Sciatic nerve (tissue), 2 donors: ENCODE data around the gene GOLGA6L10. TPM values are rescaled to one million over a fixed set of nuclear protein-coding genes. Genes with fewer than 3 reads are reported as not detected.
"Not testable (repeated sequence)": the region's sequence is repeated elsewhere in the genome, so short reads cannot be mapped to it uniquely, and the experiment has no call there.

Experiments
- ATAC-seq: fragments of 200-7000 bp; cut with Tn5 transposase; one replicate; pipeline ENCODE4 v1.9.1; 2020; ENCODE audit warnings: mild to moderate bottlenecking, moderate library complexity
- DNase-seq: peaks from one replicate; pipeline ENCODE4 v3.0.0-alpha.2; 2020; ENCODE audit warnings: low spot score
- intact Hi-C: fragments of 100-400 bp; cut with DNase I; formaldehyde crosslinking; loops from one replicate; pipeline ENCODE4 v1.14.2; 2022
- total RNA-seq: library from RNA; stranded (reverse); fragmentation: NEBNext Ultra II Directional; extraction: Animal tissue kit (Norgen Biotek cat#: 25700); gene quantifications from one replicate; pipeline ENCODE4 v1.2.1, GENCODE V29; 2021
- donor health status: DM: no; HTN: no; CAD: no.
- donor health status: DM: no; HTN: no; CAD: no.

The GOLGA6L10 gene
- total RNA-seq, 1 donor from 2014 or later = 1.9 TPM

GRCh38 chr15:82347645-82348044, 1.6 kb downstream of the GOLGA6L10 start:
- DNase-seq, ATAC-seq, intact Hi-C loops: not testable (repeated sequence)

- intact Hi-C loops, DNase-seq, ATAC-seq: not testable (repeated sequence)
Observed at GRCh38 chr15:82345176-82345575, 4.1 kb downstream of the GOLGA6L10 start.

DNA sequence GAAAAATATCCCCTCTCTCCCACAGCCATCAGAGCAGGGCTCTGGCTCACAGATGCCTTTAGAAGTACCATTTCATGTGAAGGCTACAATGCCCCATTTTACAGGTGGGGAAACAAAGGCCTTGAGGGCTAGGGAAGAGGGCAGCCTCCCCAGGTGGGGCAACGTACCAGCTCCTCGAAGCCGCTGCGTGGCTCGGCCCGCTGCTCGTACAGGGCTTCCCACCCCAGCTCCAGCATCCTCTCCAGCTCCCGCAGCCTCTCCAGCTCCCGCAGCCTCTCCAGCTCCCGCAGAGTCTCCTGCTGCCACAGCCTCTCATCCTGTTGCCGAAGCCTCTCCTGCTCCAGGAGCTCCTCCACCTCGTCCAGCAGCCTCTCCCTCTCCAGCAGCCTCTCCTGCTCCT, 4.9 kb downstream of the GOLGA6L10 start:
- ATAC-seq, DNase-seq, intact Hi-C loops: not testable (repeated sequence)

GRCh38 chr15:82343851-82344250, 5.4 kb downstream of the GOLGA6L10 start:
- DNase-seq, intact Hi-C loops, ATAC-seq: not testable (repeated sequence)

GRCh38 chr15:82342632-82343374, 6.5 kb downstream of the GOLGA6L10 start:
- intact Hi-C loops, ATAC-seq, DNase-seq: not testable (repeated sequence)

GRCh38 chr15:82338573-82338972, 10.7 kb downstream of the GOLGA6L10 start:
- DNase-seq, ATAC-seq, intact Hi-C loops: not testable (repeated sequence)

- DNase-seq, ATAC-seq, intact Hi-C loops: not testable (repeated sequence)
Observed at GRCh38 chr15:82338053-82338452, 11.2 kb downstream of the GOLGA6L10 start.

GRCh38 chr15:82337051-82337450, 12.2 kb downstream of the GOLGA6L10 start:
- DNase-seq, intact Hi-C loops, ATAC-seq: not testable (repeated sequence)

- DNase-seq, intact Hi-C loops, ATAC-seq: not testable (repeated sequence)
Observed at GRCh38 chr15:82336180-82336647, 13.1 kb downstream of the GOLGA6L10 start.

- DNase-seq, intact Hi-C loops, ATAC-seq: not testable (repeated sequence)
Observed at GRCh38 chr15:82335006-82335405, 14.3 kb downstream of the GOLGA6L10 start.

DNA sequence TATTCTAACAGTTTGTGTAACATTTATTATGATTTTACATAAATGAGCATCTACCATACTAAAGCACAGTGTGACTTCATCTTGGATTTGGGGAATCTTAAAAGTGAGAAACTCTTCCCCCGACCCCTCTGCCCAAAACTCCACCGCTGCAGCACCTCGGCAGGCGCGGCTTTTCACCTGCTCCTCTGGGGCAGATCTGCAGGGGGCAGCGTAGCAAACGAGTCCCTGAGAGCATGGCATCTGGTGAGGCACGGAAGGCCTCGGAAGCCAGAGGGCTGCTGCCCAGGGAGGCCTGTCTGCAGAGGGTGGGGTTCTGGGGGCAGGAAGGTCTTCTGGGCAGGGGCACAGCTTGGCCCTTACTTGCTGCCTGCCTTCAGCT, 14.7 kb downstream of the GOLGA6L10 start:
- ATAC-seq, intact Hi-C loops, DNase-seq: not testable (repeated sequence)

GRCh38 chr15:82333603-82334553, 15.4 kb downstream of the GOLGA6L10 start:
- intact Hi-C loops = not testable (repeated sequence)

DNA sequence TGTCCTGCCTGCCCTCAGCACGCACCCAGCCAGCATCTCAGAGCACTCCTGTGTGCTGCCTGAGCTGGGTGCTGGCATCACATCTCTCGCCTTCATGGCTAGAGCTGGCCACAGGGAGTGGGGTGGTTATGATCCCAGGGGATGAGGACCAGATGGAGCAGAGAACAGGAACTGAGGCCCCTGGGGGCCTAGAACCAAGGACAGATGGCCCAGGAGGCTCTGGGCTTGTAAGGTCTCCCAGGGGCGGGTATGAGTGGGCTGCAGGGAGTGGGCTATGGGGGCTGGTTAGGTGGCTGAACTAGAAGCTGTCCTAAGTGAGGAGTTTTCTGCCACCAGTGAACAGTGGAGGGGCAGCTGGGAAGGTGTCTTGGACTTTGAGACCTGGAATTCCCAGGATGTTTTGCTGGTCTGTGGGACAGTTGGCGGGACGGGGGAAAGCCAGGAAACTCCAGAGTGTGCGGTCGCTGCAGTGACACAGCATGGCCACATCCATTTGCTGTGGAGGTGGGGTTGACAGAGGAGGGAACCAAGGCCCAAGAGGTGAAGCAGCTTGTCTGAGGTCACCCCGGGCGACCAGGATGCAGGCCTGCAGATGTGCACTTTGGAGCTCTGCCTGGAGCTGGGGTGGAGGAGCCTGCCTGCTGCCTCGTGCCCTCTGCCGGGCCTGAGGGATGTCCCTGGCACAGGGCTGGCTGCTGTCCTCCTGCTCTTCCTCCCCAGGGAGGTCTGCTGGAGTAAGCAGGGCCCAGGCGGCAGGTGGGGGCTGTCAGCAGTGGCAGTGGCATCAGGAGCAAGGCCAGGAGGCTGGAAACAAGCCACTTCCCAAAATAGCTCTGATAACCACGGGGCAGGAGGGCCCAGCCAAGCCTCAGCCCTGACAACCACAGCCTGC, 16.3 kb downstream of the GOLGA6L10 start:
- ATAC-seq = peak; percentile 69
- intact Hi-C loops, DNase-seq: not testable (repeated sequence)

More at GRCh38 chr15:82333603-82334553, 15.4 kb downstream of the GOLGA6L10 start:
- ATAC-seq, DNase-seq: not testable (repeated sequence)

DNA sequence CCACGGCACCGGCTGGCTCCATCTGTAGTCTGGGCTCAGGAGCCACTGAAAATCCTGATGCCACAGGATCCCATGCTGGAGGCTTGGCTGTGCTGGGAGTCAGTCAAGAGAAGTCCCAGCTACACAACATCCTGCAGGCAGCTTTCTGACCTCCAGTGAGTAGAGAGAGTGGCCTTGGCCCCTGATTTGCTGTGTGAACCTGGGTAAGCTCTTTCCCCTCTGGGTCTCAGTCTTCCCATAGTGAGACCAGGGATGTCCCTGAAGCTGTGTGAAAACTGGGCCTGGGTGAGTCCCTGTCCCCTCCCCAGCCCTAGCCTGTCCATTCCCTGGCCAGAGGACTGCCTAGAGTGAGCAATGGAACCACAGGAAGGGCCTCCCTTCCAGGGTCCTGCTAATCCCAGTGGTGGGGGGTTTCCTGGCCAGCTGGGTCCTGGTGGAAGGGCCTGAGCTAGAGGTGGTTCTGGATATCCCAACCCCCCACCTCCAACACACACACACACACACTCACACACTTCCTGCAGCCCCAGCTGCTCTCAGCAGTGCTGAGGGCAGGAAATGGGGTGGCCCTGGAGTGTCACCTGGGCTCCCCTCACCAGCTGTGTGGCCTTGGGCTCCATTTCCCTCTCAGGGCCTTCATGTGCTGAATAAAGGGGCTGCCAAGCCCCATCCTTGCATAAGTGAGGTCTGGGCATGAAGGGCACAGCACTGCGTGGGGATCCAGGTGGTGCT, 17.5 kb downstream of the GOLGA6L10 start:
- DNase-seq, intact Hi-C loops, ATAC-seq: not testable (repeated sequence)

- ATAC-seq, intact Hi-C loops, DNase-seq: not testable (repeated sequence)
Observed at GRCh38 chr15:82330921-82331320, 18.4 kb downstream of the GOLGA6L10 start.

GRCh38 chr15:82329039-82329438, 20.2 kb downstream of the GOLGA6L10 start:
- DNase-seq, intact Hi-C loops, ATAC-seq: not testable (repeated sequence)

- DNase-seq, intact Hi-C loops, ATAC-seq: not testable (repeated sequence)
Observed at GRCh38 chr15:82327372-82327771, 21.9 kb downstream of the GOLGA6L10 start.
